EH (cell line): Measurements from ENCODE around the gene TNP2.

Source experiments
- DNase-seq: peaks from one replicate; pipeline ENCODE4 v3.0.0-alpha.2; 2015; ENCODE audit warnings: low read depth

TNP2 gene

GRCh38 chr16:11268921-11269375 lies at the start of gene TNP2:
Gene TNP2 (minus strand): TSS chr16:11269325. CDS start chr16:11269262, 63 bp downstream.
- DNase-seq: no peak

GRCh38 chr16:11318817-11319216 lies 49.7 kb upstream of the TNP2 start:
- DNase-seq: no peak

- DNase-seq: no peak
Measured at GRCh38 chr16:11316331-11317015, 47.3 kb upstream of the TNP2 start.

- DNase-seq: peak; percentile 56
Measured at GRCh38 chr16:11315510-11315909, 46.4 kb upstream of the TNP2 start.

- DNase-seq: no peak
Measured at GRCh38 chr16:11314309-11314894, 45.3 kb upstream of the TNP2 start.

- no peak for DNase-seq
Measured at GRCh38 chr16:11313493-11314308, 44.6 kb upstream of the TNP2 start.

GRCh38 chr16:11312718-11313492 lies 43.8 kb upstream of the TNP2 start:
- DNase-seq: peak; percentile 70

- no peak for DNase-seq
Measured at GRCh38 chr16:11310997-11311561, 42.0 kb upstream of the TNP2 start.

GRCh38 chr16:11310634-11310977 lies 41.5 kb upstream of the TNP2 start:
- DNase-seq: no peak

- DNase-seq: no peak
Measured at GRCh38 chr16:11309895-11310633, 40.9 kb upstream of the TNP2 start.

GRCh38 chr16:11308493-11309283 lies 39.6 kb upstream of the TNP2 start:
- DNase-seq: no peak

- DNase-seq: no peak
Measured at GRCh38 chr16:11307639-11308492, 38.7 kb upstream of the TNP2 start.

- no peak for DNase-seq
Measured at GRCh38 chr16:11306997-11307638, 38.0 kb upstream of the TNP2 start.

GRCh38 chr16:11306381-11306780 lies 37.3 kb upstream of the TNP2 start:
- no peak for DNase-seq

- DNase-seq: no peak
Measured at GRCh38 chr16:11303405-11304138, 34.4 kb upstream of the TNP2 start.

- no peak for DNase-seq
Measured at GRCh38 chr16:11302977-11303376, 33.9 kb upstream of the TNP2 start.

GRCh38 chr16:11301645-11302501 lies 32.7 kb upstream of the TNP2 start:
- no peak for DNase-seq
